K562 (cell line): ENCODE data around the gene TNK2. TPM values are rescaled to one million over a fixed set of nuclear protein-coding genes. Genes with fewer than 3 reads are reported as not detected.

Experiments used
- ATAC-seq: fragments of 200-7000 bp; cut with Tn5 transposase; 3 replicates; pipeline ENCODE4 v1.9.1; 2020; ENCODE audit warnings: moderate library complexity
- BruUV-seq: library from RNA; stranded (reverse); fragments of 400-500 nt; replicated peaks from 2 replicates; lab custom pipeline; 2021; lab: Mats Ljungman, UMichigan
- CTCF ChIA-PET: fragments of 300-600 bp; formaldehyde crosslinking; extraction: SDS; loops from one replicate; lab custom pipeline; 2021; ENCODE audit warnings: low intra/inter-chr PET ratio; lab: Yijun Ruan, JAX
- POLR2A ChIA-PET: fragments of 300-600, 350-650 bp; sonication (Branson Sonifier 250); formaldehyde crosslinking; extraction: SDS; loops from one replicate; lab custom pipeline; 2021; ENCODE audit warnings: antibody characterized with exemption, inconsistent platforms; lab: Yijun Ruan, JAX
- DNase-seq, 4 experiments: peaks; one replicate each; pipeline versions ENCODE4 v3.0.0 to v3.0.0-alpha.2; 2011 to 2018; ENCODE audit warnings: low spot score in 3 of 4, mixed read lengths in 3 of 4; ENCODE audit errors: extremely low read depth in 1 of 4
- FAIRE-seq: peaks from 2 replicates; lab custom pipeline; 2011; peaks lifted over from hg19 to GRCh38; lab: Jason Lieb, UNC
- H2AFZ ChIP-seq: 2 replicates; pipeline ENCODE4 v1.6.0; 2011; ENCODE audit warnings: low read depth, low read length, control low read depth, inconsistent platforms
- H3K27ac ChIP-seq: fragments of 200-600 bp; 3 replicates; pipeline ENCODE4 v1.8.0; 2011; ENCODE audit warnings: low read depth, mild to moderate bottlenecking, control low read depth, inconsistent platforms, low read length, moderate library complexity, mixed read lengths; ENCODE audit errors: extremely low read depth
- H3K27me3 ChIP-seq, 2 experiments: fragments of 300-600 bp in 1 of 2; 2 replicates in 1 of 2; 3 replicates in 1 of 2; pipeline versions ENCODE4 v1.6.0 to v1.8.0; 2011; ENCODE audit warnings: inconsistent platforms in 2 of 2, low read length in 2 of 2, mild to moderate bottlenecking in 1 of 2, mixed read lengths in 1 of 2, moderate library complexity in 1 of 2; ENCODE audit not compliant: control insufficient read depth in 2 of 2, insufficient read depth in 2 of 2
- H3K36me3 ChIP-seq: fragments of 300-600 bp; 3 replicates; pipeline ENCODE4 v1.8.0; 2011; ENCODE audit warnings: mild to moderate bottlenecking, low read length, inconsistent platforms; ENCODE audit not compliant: control insufficient read depth, insufficient read depth
- H3K4me1 ChIP-seq, 2 experiments: fragments of 200-600 bp in 1 of 2; replicated peaks in 1 of 2; 2 replicates in 1 of 2; 3 replicates in 1 of 2; pipeline versions ENCODE4 v1.5.1 to v1.8.0; 2011; ENCODE audit warnings: inconsistent platforms in 2 of 2, low read length in 2 of 2, mild to moderate bottlenecking in 1 of 2, mixed read lengths in 1 of 2, moderate library complexity in 1 of 2; ENCODE audit not compliant: control insufficient read depth in 2 of 2, insufficient read depth in 2 of 2
- H3K4me2 ChIP-seq: 2 replicates; pipeline ENCODE4 v1.6.1; 2011; ENCODE audit warnings: low read length, control low read depth, inconsistent platforms, mixed read lengths; ENCODE audit not compliant: insufficient read depth
- H3K4me3 ChIP-seq: fragments of 200-600 bp; sonication (generic), shearing (Covaris generic); 2 replicates; pipeline ENCODE4 v1.5.1; 2016; ENCODE audit warnings: control low read depth, inconsistent platforms
- H3K79me2 ChIP-seq: fragments of 200-600 bp; 3 replicates; pipeline ENCODE4 v1.8.0; 2011; ENCODE audit warnings: low read length, inconsistent platforms; ENCODE audit not compliant: control insufficient read depth, insufficient read depth
- H3K9ac ChIP-seq, 2 experiments: 2 replicates each; pipeline versions ENCODE4 v1.6.0 to v1.6.1; 2011; ENCODE audit warnings: low read depth in 2 of 2, low read length in 2 of 2, control low read depth in 1 of 2, inconsistent platforms in 1 of 2, mild to moderate bottlenecking in 1 of 2, mixed read lengths in 1 of 2; ENCODE audit not compliant: insufficient read depth in 1 of 2
- H3K9me1 ChIP-seq: one replicate; pipeline ENCODE4 v1.6.0; 2011; ENCODE audit warnings: inconsistent platforms, mild to moderate bottlenecking, low read length, moderate library complexity; ENCODE audit not compliant: control insufficient read depth, insufficient read depth
- H3K9me3 ChIP-seq: replicated peaks from 2 replicates; pipeline ENCODE4 v1.5.1; 2011; ENCODE audit warnings: low read depth, low read length, inconsistent platforms; ENCODE audit not compliant: control insufficient read depth, insufficient read depth
- H4K20me1 ChIP-seq: replicated peaks from 2 replicates; pipeline ENCODE4 v1.6.1; 2011; ENCODE audit warnings: low read length, inconsistent platforms, mixed read lengths; ENCODE audit not compliant: control insufficient read depth, insufficient read depth
- CCNT2 ChIP-seq: IDR thresholded peaks from 2 replicates; pipeline ENCODE4 v1.6.1; 2011; ENCODE audit warnings: borderline replicate concordance, low read depth, mild to moderate bottlenecking, moderate library complexity, mixed read lengths, low read length; ENCODE audit not compliant: insufficient read length; ENCODE audit errors: extremely low read depth
- FOSL1 ChIP-seq: fragments of 200-800 bp; sonication (Bioruptor generic); conservative IDR thresholded peaks from 2 replicates; pipeline ENCODE4 v1.6.1; 2016; ENCODE audit warnings: missing genetic modification characterization, missing compliant biosample characterization
- ZNF551 ChIP-seq: fragments of 250-450 bp; sonication (Bioruptor Pico); IDR thresholded peaks from 2 replicates; pipeline ENCODE4 v1.5.0; 2021; ENCODE audit warnings: mild to moderate bottlenecking, moderate library complexity
- WGBS: fragments of 100-300 bp; shearing (Covaris generic); methylation state at CpG from one replicate; pipeline ENCODE4 v1.1.6; 2016; ENCODE audit warnings: low coverage, mixed read lengths; ENCODE audit not compliant: insufficient coverage; ENCODE audit errors: missing lambda C conversion rate; 5-methylcytosine and 5-hydroxymethylcytosine counted together
- in situ Hi-C: fragments of 300-500 bp; cut with MboI; formaldehyde crosslinking; loops from 4 replicates; pipeline ENCODE4 v1.15.0; 2018; ENCODE audit warnings: inconsistent platforms, mixed read lengths
- intact Hi-C: fragments of 100-400 bp; cut with micrococcal nuclease; formaldehyde crosslinking; loops from 2 replicates; pipeline ENCODE4 v1.14.2; 2022
- polyA plus RNA-seq, 8 experiments: library from polyadenylated mRNA; depleted of rRNA in 4 of 8; stranded (reverse) in 5 of 8; unstranded in 3 of 8; fragments of >200 nt; fragmentation: Nextera tagmentation in 2 of 8; fragmentation: Illumina TruSeq in 1 of 8; extraction: Ambion mirVana in 2 of 8; extraction: Trizol in 1 of 8; gene quantifications; 2 replicates each; pipeline versions ENCODE4 v1.2.1 to v1.2.3, GENCODE V29; 2011 to 2014; ENCODE audit warnings: inconsistent platforms in 1 of 8, missing spikeins in 1 of 8
- total RNA-seq, 7 experiments: library from RNA; depleted of rRNA in 6 of 7; stranded (reverse); fragments of >200 nt in 6 of 7; fragmentation: Illumina TruSeq in 2 of 7; extraction: Trizol in 2 of 7; gene quantifications; 2 replicates each; pipeline versions ENCODE4 v1.2.1 to v1.2.3, GENCODE V29; 2011 to 2021; ENCODE audit warnings: low replicate concordance in 1 of 7

TNK2 gene
- total and polyA plus RNA-seq, 9 of the 15 experiments (the other 6 are each of a cell fraction or from before 2014, with no cell fraction given): 0.03 to 33.8 (median 6.5) TPM

DNA sequence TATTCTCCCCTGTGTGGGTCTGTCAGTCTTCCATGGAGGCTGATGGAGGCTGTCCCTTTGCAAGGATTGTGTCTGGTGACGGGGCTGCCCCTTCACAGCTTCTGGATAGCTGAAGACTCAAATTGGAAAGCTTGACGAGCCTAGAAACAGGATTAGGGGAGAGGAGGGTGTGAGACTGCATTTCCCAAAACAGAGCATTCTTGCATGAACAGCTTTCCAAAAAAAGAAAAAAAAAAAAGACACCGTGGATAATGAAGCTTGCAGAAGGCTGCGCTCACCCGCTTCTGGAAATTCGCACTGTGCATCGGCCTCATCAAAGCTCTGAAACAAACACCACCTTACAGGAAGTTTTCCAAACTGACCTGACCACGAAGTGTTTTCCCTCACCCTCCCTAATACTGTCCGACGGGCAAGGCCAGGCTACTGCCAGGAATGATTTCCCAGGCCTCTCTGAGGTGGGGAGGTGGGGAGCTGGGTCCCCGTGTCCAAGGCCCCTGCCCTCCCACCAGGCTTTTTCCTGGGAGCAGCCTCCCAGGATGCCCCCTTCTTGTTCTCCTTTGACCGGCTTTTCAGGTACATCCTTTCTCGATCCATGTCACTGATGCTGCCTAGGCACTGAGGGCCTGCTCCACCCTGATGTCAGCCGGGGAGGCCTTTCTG, 71.7 kb downstream of the TNK2 start (continued):
- no peak for TF ChIP-seq CCNT2

DNA sequence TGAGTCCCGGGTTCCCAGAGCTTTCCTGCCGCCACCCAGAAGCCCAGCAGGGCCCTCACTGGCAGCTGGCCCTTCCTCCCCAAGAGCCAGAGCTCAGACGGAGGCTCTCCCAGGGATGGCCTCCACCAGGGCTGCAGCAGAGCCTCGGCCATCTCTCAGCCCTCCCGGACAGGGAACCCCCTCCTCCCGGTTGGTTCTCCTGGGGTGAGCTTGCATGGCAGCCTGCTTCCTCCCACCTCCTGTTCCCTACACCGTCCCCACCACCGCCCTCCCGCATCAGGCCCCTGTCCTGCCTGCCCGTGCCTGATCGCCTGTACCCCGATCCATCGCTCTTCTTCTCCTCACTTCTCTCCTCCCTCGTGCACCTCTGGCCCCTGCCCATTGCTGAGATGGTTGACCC, 72.6 kb downstream of the TNK2 start:
- ChIA-PET CTCF (no interaction called here), POLR2A (interaction anchor here (0.7 kb wide), 1 partner anchor 15 kb away, joined by 4 read pairs; no protein-coding TSS in a partner anchor)
- in situ Hi-C loops (no loop called here), intact Hi-C loops (no loop called here)
- WGBS: 36% methylated on average over 13 of the region's 14 CpGs
- Histone ChIP-seq H3K4me2 (no peak overlapping the region), H3K9me1 (no peaks in the 10 kb centered on the region), H3K36me3 (no peaks in the 10 kb centered on the region), H3K4me3 (no peak overlapping the region), H3K9ac (no peak overlapping the region; a peak in 1 of 4 replicates), H2AFZ (no peak overlapping the region), H3K27ac (no peak overlapping the region), H3K79me2 (no peaks in the 10 kb centered on the region), H3K27me3 (peaks cover 3 to 29% of the 10 kb centered on the region in 2 experiments; a peak in 4 of 5 replicates), H3K4me1 (peaks cover 5 to 16% of the 10 kb centered on the region in 2 experiments; a peak in 3 of 5 replicates), H4K20me1 (no peaks in the 10 kb centered on the region), H3K9me3 (no peaks in the 10 kb centered on the region)
- no TSS peak for BruUV-seq
- no peak for TF ChIP-seq FOSL1 (tag)
- TF ChIP-seq ZNF551 (CRISPR knock-in tag): no peak
- FAIRE-seq (no peak), DNase-seq (no peak), ATAC-seq (no peak; the same call in 2 of the 3 replicates)
